ENCODE data around the gene EREG. TPM values are rescaled to one million over a fixed set of nuclear protein-coding genes. Genes with fewer than 3 reads are reported as not detected.
"Not testable (repeated sequence)": the region's sequence is repeated elsewhere in the genome, so short reads cannot be mapped to it uniquely, and the experiment has no call there.

The EREG gene
- total RNA-seq, 1 experiment from 2014 or later = not detected

DNA sequence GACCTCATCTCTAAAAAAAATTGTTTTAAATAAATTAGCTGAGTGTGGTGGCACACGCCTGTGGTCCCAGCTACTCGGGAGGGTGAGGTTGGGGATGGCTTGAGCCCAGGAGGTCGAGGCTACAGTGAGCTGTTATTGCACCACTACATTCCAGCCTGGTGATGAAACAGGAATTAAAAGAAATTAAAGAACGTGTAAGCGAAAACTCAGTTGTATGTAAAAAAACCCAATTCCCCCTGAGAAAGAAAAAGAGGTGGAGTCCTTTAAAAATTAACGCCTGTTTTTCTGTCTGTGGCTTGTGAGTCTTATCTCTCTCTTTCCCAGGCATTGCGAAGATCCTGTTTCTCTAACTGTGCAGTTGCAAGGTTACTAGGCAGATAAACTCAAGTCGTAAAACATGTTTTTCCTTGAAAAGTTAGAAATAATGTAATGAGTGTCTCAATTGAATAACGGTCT, 34.6 kb upstream of the EREG start:
- no peaks in the 10 kb centered on the region for H3K27me3 ChIP-seq (ENCODE audit: control insufficient read depth, insufficient read depth, low read length)
- H3K4me3 ChIP-seq (ENCODE audit: insufficient read depth, low read depth, low read length) = no peak overlapping the region
- DNase-seq = no peak
- no peaks in the 10 kb centered on the region for H3K36me3 ChIP-seq (replicated peaks; ENCODE audit: control insufficient read depth, insufficient read depth, low read length)

DNA sequence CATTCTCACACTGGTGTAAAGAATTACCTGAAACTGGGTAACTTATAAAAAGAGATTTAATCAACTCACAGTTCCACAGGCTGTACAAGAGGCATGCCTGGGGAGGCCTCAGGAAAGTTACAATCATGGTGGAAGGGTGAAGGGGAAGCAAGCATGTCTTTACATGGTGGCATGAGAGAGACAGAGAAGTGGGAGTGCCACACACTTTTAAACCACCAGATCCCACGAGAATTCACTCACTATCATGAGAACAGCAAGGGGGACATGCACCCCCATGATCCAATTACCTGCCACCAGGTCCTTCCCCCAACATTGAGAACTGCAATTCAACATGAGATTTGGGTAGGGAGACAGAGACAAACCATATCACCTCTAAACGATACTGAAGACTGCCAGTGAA, 33.7 kb upstream of the EREG start:
- DNase-seq = no peak
- no peak overlapping the region for H3K4me3 ChIP-seq (ENCODE audit: insufficient read depth, low read depth, low read length)
- no peaks in the 10 kb centered on the region for H3K36me3 ChIP-seq (replicated peaks; ENCODE audit: control insufficient read depth, insufficient read depth, low read length)
- no peaks in the 10 kb centered on the region for H3K27me3 ChIP-seq (ENCODE audit: control insufficient read depth, insufficient read depth, low read length)

DNA sequence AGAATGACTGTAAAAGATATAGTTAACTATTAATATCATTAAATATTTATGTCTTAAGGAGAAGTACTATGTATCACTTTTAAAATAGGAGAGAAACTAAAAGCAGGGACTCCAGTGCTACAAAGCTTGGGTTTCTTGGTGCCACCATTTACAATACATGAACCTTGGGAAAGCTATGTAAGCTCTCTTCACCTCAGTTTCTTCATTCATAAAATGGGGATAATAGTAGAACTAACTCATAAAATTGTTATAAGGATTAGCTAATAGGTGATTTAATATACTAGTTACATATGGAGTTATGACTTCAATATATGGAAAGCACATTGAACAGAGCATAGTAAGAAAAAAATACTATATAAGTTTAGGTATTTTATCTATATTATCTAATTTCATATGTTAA, 33.0 kb upstream of the EREG start:
- Histone ChIP-seq H3K4me3 (ENCODE audit: insufficient read depth, low read depth, low read length) (no peak overlapping the region), H3K36me3 (replicated peaks; ENCODE audit: control insufficient read depth, insufficient read depth, low read length) (no peaks in the 10 kb centered on the region), H3K27me3 (ENCODE audit: control insufficient read depth, insufficient read depth, low read length) (no peaks in the 10 kb centered on the region)
- DNase-seq = no peak

DNA sequence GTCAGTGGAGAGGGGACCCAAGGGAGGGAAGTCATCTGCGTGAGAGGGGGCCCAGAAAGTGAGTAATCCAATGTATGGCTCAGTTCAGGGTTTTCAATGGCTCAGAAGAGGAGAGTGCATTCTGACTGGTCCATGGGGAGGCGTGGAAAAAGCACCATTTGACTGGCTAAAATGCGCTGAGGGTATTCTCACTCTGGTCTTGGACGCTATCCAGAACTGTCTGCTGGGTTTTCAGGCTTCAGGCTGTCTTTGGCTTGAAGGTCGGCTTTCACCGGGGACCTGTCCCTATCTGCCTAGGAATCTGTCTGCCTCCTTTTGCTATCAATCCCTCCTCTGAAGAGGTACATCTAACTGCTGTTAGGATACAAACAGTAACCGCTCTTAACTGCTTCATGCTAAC, 30.3 kb upstream of the EREG start:
- Histone ChIP-seq H3K27me3 (ENCODE audit: control insufficient read depth, insufficient read depth, low read length) (no peaks in the 10 kb centered on the region), H3K36me3 (replicated peaks; ENCODE audit: control insufficient read depth, insufficient read depth, low read length) (no peaks in the 10 kb centered on the region), H3K4me3 (ENCODE audit: insufficient read depth, low read depth, low read length) (no peak overlapping the region)
- DNase-seq = no peak

DNA sequence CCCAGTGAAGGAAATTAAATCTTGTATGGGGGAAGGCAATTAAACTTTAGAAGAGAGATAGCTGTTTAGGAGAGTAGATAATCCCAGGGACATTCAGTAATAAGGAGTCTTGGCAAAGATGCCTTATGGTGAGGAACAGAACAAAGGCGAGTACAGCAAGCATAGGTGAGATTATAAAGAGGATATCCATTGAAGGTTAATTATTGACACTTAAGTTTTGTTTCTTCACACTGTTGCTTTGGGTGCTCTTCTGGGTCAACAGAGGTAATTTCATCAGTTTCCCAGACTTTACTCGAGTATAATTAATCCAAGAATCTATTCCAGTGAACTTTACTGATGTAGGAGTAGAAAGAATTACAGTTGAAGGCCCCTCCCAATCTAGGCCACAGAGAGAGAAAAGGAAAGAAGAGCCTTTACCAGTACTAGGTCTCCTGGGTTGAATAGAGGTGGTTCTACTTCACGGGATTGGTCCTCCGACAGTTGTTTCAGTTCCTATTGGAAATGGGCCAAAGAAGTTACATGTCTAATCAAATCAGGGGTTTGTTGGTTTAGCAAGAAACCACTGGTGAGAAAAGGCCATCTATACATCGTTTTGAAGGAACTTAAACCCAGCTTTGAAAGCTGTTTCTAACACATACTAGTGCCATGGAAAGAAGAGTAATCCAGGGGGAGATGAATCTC, 29.5 kb upstream of the EREG start:
- H3K36me3 ChIP-seq (replicated peaks; ENCODE audit: control insufficient read depth, insufficient read depth, low read length) = no peaks in the 10 kb centered on the region
- no peak overlapping the region for H3K4me3 ChIP-seq (ENCODE audit: insufficient read depth, low read depth, low read length)
- no peaks in the 10 kb centered on the region for H3K27me3 ChIP-seq (ENCODE audit: control insufficient read depth, insufficient read depth, low read length)
- no peak for DNase-seq

DNA sequence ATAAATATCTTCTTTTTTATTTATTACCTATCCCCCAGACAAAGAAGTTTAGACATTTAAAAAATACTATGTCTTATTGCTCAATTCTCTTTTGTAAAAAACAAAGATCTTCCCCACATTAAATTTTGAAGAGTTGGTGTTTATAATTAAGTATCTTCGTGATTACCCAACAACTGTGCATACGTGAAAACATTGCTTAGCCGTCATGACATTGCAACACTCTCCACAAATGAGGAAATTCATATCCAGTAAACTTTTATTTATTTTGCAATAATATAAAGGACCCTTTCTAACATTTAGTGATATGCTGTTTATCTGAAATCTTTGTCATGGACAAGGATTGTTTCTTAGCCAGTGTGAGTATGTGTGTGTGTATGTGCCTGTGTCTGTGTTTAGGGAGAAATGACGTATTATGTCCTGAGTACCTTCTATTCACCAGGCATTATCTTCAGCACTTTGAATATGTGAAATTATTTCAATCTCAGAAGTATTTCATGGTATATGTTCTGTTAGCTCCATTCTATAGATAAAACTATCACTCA, 26.1 kb upstream of the EREG start:
- H3K4me3 ChIP-seq (ENCODE audit: insufficient read depth, low read depth, low read length) = no peak overlapping the region
- H3K36me3 ChIP-seq (replicated peaks; ENCODE audit: control insufficient read depth, insufficient read depth, low read length) = no peaks in the 10 kb centered on the region
- no peaks in the 10 kb centered on the region for H3K27me3 ChIP-seq (ENCODE audit: control insufficient read depth, insufficient read depth, low read length)
- DNase-seq = no peak

DNA sequence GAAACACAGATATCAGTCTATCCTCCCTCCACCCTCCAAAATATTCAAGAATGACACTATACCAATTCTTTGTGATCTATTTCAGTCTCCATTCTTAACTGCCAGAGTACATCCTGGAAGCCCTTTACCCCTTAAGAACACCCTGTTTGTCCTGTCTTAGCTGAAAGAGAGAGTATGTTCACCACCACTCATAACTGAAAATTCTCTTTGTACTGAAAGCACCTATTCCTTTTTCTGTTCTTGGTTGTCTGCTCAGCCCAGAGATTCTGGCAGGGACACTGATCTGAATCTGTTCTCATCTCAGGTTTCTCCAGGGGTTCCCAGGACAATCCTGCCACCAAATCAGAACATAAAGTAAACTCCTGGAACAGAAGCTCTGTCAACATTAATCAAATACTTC, 25.4 kb upstream of the EREG start:
- no peak for DNase-seq
- H3K4me3 ChIP-seq (ENCODE audit: insufficient read depth, low read depth, low read length) = no peak overlapping the region
- no peaks in the 10 kb centered on the region for H3K36me3 ChIP-seq (replicated peaks; ENCODE audit: control insufficient read depth, insufficient read depth, low read length)
- H3K27me3 ChIP-seq (ENCODE audit: control insufficient read depth, insufficient read depth, low read length) = no peaks in the 10 kb centered on the region

DNA sequence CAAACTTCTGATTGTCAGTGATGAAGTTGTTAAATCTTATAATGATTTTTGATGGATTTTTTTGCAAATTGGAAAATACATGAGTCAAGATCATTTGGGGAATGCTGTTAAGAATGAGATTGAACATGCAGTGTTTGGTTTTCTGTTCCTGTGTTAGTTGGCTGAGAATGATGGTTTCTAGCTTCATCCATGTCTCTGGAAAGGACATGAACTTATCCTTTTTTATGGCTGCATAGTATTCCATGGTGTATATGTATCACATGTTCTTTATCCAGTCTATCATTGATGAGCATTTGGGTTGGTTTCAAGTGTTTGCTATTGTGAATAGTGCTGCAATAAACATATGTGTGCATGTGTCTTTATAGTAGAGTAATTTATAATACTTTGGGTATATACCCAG, 24.5 kb upstream of the EREG start:
- not testable (repeated sequence) for H3K4me3 ChIP-seq (ENCODE audit: insufficient read depth, low read depth, low read length)

DNA sequence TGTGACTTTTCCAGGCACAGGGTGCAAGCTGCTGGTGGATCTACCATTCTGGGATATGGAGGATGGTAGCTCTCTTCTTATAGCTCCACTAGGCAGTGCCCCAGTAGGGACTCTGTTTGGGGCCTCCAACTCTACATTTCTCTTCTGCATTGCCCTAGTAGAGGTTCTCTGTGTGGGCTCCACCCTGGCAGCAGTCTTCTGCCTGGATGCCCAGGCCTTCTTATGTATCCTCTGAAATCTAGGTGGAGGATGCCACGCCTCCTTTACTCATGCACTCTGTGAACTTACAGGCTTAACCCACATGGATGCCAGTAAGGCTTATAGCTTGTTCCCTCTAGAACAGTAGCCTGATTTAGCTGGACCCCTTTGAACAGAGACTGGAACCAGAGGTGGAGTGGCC, 20.9 kb upstream of the EREG start:
- no peak overlapping the region for H3K4me3 ChIP-seq (ENCODE audit: insufficient read depth, low read depth, low read length)

More for the DNA sequence above, 24.5 kb upstream of the EREG start:
- DNase-seq; H3K27me3 ChIP-seq (ENCODE audit: control insufficient read depth, insufficient read depth, low read length); H3K36me3 ChIP-seq (replicated peaks; ENCODE audit: control insufficient read depth, insufficient read depth, low read length): not testable (repeated sequence)

DNA sequence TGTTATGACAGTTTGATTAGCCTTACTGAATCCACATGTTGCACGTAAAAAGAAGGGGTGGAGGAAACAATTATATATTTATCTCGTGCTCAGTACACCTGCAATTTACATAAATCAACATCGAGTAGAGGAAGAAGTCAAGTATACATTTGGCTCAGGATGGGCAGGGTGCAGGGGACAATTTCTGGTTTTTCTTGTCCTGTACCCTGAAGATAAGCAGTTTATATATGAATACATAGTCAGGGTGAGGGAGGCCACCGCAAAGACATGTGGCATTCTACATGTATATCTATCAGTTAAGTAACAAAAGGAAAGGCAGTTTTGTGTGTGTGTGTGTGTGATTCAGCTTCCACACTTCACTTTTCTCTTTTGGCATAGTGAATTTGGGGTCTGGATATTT, 11.1 kb upstream of the EREG start:
- no peak overlapping the region for H3K4me3 ChIP-seq (ENCODE audit: insufficient read depth, low read depth, low read length)
- DNase-seq = no peak
- no peaks in the 10 kb centered on the region for H3K36me3 ChIP-seq (replicated peaks; ENCODE audit: control insufficient read depth, insufficient read depth, low read length)
- no peaks in the 10 kb centered on the region for H3K27me3 ChIP-seq (ENCODE audit: control insufficient read depth, insufficient read depth, low read length)

More for the DNA sequence above, 20.9 kb upstream of the EREG start:
- DNase-seq = no peak
- Histone ChIP-seq H3K27me3 (ENCODE audit: control insufficient read depth, insufficient read depth, low read length) (no peaks in the 10 kb centered on the region), H3K36me3 (replicated peaks; ENCODE audit: control insufficient read depth, insufficient read depth, low read length) (no peaks in the 10 kb centered on the region)

DNA sequence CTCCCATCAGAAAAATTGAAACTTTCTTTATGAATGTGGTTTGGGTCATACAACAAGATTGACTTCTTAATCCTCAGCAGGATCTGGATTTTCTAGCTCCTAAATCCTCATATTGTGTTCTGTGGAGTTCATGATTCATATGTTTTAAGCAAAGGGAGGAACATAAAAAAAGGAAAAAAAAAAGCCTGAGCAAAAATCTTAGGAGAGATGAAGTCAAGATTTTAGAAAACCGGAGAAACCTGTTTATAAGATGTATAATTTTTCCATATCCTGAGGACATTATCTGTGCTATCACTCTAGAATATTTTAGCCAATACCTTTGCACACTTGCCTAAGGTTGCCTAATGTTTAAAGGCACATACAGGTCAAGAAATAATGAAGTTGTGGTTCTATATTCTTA, 7.0 kb upstream of the EREG start:
- Histone ChIP-seq H3K4me3 (ENCODE audit: insufficient read depth, low read depth, low read length) (no peak overlapping the region), H3K36me3 (replicated peaks; ENCODE audit: control insufficient read depth, insufficient read depth, low read length) (no peaks in the 10 kb centered on the region), H3K27me3 (ENCODE audit: control insufficient read depth, insufficient read depth, low read length) (no peaks in the 10 kb centered on the region)
- no peak for DNase-seq

DNA sequence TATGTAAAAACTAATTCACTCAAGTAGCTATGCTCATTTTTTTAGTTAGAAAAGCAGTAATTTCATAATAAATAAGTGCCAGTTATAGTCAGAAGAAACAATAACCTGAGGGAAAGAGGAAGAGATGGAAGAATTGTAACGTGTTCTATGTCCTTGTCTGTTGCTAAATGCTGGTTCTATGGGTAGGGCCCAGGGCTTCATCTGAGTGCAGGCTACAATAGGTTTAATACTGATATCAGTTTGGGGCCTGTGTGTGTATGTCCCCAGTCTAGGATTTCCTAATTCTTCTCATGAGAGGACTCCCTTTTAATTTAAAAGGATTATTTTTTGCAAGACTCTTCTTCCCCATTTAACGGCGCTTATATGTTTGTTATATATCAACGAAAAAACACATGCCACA, 3.3 kb upstream of the EREG start:
- no peak overlapping the region for H3K4me3 ChIP-seq (ENCODE audit: insufficient read depth, low read depth, low read length)
- peaks cover 13% of the 10 kb centered on the region for H3K27me3 ChIP-seq (ENCODE audit: control insufficient read depth, insufficient read depth, low read length)
- no peak for DNase-seq
- no peaks in the 10 kb centered on the region for H3K36me3 ChIP-seq (replicated peaks; ENCODE audit: control insufficient read depth, insufficient read depth, low read length)

DNA sequence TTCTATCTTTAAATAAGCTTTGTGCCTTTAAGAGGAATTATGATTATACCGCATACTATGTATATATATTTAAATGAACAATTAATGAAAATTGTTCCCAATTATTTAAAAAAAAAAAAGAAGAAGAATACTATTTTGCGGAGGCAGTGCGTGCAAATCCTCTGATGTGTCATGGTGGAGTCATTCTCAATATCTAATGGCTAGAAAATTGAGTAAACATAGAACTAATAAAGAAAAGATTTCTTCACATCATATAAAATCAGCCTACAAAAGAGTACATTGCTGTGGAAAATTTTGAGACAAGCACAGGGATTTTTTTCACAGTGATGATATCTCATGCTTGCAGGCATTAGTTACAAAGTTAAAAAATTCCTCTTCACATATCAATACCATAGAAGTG, 2.6 kb upstream of the EREG start:
- Histone ChIP-seq H3K36me3 (replicated peaks; ENCODE audit: control insufficient read depth, insufficient read depth, low read length) (no peaks in the 10 kb centered on the region), H3K4me3 (ENCODE audit: insufficient read depth, low read depth, low read length) (no peak overlapping the region)
- no peak for DNase-seq

DNA sequence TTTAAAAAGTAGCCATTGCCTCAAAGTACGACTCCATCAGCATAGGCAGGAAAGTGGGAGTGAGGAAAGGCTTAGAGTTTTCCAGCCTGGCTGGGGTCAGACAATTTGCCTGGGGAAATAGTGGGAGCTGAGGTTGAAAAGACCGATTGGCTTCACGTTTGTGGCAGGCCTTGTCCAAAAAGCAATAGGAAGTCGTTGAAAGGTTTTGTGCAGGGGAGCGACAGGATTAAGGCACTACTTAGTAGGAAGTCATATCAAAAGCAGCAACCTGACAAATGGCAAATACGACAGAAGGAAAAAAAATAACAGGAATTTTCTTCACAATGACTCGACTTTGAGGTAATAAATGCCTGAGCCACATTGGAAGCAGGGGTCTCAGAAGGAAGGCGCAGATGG, 691 bp upstream of the EREG start:
- DNase-seq = peak; percentile 16
- Histone ChIP-seq H3K36me3 (replicated peaks; ENCODE audit: control insufficient read depth, insufficient read depth, low read length) (no peaks in the 10 kb centered on the region), H3K4me3 (ENCODE audit: insufficient read depth, low read depth, low read length) (peak overlapping the region; percentile 63; the same call in 1 of the 2 replicates), H3K27me3 (ENCODE audit: control insufficient read depth, insufficient read depth, low read length) (peaks cover 13% of the 10 kb centered on the region)

More for the DNA sequence above, 2.6 kb upstream of the EREG start:
- H3K27me3 ChIP-seq (ENCODE audit: control insufficient read depth, insufficient read depth, low read length) = peaks cover 13% of the 10 kb centered on the region

DNA sequence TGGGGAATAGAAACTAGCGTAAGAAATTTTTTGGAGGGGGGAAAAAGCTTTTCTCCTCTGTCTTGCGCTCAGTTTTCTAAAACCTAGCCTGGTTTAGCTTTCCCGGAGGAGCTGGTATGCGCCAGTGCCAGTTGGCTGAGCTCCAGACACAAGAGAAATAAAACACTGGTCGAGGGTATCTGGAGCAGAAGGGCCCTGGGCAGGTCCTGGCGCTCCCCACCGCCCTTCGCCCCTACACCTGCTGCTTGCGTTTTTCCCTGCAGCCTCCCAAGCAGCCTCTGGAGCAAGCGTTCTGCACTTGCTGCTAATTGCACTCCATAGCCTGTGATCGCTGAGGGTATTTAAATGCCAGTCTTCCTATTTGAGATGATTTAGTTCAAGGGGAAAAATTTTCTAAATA, 816 bp downstream of the EREG start:
- H3K4me3 ChIP-seq (ENCODE audit: insufficient read depth, low read depth, low read length) = peak overlapping the region; percentile 63; the same call in 1 of the 2 replicates
- peaks cover 13% of the 10 kb centered on the region for H3K27me3 ChIP-seq (ENCODE audit: control insufficient read depth, insufficient read depth, low read length)
- peak; percentile 44 for DNase-seq
- no peaks in the 10 kb centered on the region for H3K36me3 ChIP-seq (replicated peaks; ENCODE audit: control insufficient read depth, insufficient read depth, low read length)
